ENCODE results near the gene DBNL.

DNA sequence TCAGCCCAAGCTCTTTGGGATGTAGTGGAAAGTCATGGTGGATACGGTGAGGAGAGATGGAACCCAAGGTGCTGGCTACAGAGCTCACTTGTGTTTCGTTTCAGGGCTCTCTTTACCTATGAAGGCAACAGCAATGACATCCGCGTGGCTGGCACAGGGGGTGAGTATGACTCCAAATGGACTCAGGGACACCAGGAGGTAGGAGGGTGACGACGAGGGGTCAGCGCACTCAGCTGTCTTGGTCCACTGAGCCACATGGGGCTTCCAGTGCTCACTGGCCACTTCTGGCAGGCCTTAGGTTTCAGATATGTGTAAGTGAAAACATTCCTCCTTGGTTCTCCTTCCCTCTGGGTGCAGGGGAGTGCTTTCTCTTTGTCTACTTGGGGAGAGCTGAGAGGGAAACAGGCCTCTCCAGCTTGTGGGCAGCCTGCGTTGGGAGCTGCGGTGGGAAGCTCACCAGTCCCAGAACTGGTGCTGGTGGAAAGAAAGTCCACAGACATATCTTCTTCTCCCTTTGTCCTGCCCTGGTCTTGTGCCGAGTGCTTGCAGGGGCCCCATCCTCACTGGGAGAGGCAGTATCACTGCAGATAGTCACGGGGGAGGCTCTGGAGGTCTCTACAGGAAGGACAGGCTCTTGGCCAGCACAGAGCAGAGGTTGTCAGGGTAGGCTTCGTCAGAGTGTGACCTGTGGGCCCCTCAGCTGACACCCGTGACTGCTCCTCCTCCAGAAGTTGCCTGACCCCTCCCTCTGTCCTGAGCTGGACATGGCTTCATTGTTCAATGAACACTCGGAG is 5.8 kb downstream of the DBNL start:
- TF ChIP-seq, protein P1, sequence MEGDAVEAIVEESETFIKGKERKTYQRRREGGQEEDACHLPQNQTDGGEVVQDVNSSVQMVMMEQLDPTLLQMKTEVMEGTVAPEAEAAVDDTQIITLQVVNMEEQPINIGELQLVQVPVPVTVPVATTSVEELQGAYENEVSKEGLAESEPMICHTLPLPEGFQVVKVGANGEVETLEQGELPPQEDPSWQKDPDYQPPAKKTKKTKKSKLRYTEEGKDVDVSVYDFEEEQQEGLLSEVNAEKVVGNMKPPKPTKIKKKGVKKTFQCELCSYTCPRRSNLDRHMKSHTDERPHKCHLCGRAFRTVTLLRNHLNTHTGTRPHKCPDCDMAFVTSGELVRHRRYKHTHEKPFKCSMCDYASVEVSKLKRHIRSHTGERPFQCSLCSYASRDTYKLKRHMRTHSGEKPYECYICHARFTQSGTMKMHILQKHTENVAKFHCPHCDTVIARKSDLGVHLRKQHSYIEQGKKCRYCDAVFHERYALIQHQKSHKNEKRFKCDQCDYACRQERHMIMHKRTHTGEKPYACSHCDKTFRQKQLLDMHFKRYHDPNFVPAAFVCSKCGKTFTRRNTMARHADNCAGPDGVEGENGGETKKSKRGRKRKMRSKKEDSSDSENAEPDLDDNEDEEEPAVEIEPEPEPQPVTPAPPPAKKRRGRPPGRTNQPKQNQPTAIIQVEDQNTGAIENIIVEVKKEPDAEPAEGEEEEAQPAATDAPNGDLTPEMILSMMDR (IDR thresholded peaks at IDR 0.05; ENCODE audit: low read depth, low read length, poor library complexity, severe bottlenecking): no peak
- no peak for TF ChIP-seq EZH2phosphoT487 (IDR thresholded peaks at IDR 0.05; ENCODE audit: borderline replicate concordance, low read length)
